GM19438 (cell line): ENCODE measurements around the gene MLLT3.

ENCODE experiments used
- ATAC-seq: cut with Tn5 transposase; IDR thresholded peaks from one replicate; pipeline ENCODE4 v1.9.1; 2021; ENCODE audit warnings: low read depth; ENCODE audit not compliant: unreplicated experiment

MLLT3 gene

GRCh38 chr9:20395651-20396050 lies 226.6 kb downstream of the MLLT3 start:
- ATAC-seq: no peak

GRCh38 chr9:20394969-20395368 lies 227.3 kb downstream of the MLLT3 start:
- no peak for ATAC-seq

DNA sequence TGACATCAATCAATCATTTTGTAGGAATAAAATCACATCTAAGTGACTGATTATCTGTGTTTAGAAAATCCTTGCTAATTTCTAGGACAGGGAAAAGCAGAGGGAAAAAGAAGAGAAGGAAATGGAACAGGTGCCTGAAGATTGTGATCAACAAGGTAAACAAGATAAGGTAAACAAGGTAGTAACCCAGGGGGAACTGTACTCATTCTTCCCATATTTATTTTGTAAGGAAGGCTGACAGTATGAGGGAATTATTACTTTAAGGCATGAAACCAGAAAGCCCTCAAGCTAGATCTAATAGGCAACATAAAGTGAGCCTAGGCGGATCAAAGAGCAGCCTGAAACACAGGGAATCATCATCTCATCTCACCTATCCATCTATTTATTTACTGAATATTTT lies 231.1 kb downstream of the MLLT3 start:
- ATAC-seq: no peak

- no peak for ATAC-seq
These were observed 231.9 kb downstream of the MLLT3 start for GRCh38 chr9:20390400-20390799.

GRCh38 chr9:20387062-20387461 lies 235.2 kb downstream of the MLLT3 start:
- ATAC-seq: no peak

DNA sequence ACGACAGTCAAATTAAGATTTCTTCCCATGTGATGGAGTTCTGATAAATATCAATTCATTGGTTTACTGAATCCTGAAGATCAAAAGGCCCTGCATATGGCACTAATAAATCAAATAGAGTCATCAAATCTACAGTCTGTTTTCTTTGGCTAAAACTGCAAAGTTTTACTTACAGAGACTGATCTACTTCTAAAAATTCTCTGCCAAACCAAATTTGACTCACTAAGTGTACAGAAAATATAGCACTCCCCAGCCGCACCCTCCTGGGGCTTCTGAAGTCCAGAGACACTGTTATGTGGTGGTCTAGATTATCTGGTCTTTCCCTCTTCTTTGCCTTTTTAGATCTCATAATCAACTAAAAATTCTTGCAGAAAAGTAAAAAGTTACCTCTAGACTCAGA lies 237.7 kb downstream of the MLLT3 start:
- ATAC-seq: no peak

DNA sequence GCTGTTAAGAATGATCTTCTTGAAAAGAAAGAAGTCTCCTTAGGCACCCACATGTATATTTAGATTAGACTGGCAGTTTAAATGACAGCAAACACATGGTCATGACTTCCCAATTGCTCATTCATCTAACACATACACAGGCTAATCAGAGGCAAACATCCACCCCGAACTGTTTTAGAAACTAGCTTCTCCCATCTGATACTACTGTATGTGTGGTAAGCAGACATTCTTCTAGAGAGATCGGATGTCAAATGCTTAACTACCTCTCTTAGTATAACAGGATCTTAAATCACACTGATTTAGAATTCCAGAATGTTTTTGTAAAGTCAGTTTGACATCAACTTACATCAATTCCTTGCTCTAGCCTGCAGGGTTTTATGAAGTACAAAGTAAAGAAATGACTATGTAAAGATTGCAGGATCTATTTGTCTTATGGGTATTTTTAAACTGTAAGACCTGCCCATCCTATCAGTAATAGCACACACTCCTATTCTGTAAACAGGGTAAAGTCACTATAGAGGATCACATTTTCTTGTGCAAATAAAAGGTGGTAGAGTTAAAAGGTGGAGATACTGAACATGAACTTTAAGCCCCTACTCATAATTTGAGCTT lies 239.7 kb downstream of the MLLT3 start:
- no peak for ATAC-seq

DNA sequence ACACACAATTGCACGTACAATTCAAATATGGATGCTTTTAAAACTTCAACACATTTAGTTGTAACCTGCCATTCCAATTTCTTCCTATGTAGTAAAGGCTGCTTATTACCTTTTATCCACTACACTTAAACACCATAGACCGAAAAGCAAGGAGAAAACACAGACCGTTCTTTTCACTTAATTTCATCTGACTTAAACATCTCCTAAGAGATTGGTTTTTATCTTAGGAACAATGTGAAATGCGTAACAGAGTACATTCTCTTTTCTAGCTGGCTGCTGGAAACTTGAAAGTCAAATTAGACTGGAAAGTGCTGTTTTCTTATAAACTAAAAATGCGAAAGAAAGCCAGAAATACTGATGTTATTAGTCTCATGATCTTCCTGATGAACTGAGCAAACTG lies 241.8 kb downstream of the MLLT3 start:
- ATAC-seq: no peak

DNA sequence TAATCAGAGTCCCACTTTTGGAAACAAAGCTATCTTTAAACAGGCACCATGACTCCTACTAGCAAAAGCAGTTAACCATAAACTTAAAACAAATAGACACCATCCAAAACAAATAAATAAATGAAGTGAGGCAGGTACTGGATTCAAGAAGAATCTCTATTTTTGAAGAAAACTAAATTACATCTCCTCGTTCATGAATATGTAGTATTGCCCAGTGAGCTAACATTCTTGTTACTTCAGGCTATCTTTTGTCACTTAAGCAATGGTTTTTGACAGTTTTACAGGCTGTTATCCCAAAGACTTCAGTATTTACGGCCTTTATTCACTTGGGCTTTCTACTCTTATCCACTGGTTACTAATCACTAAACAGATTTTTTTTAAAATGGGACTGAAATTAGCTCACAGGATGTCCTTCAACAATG lies 242.5 kb downstream of the MLLT3 start:
- ATAC-seq: no peak

- no peak for ATAC-seq
These were observed 243.4 kb downstream of the MLLT3 start for GRCh38 chr9:20378851-20379250.

DNA sequence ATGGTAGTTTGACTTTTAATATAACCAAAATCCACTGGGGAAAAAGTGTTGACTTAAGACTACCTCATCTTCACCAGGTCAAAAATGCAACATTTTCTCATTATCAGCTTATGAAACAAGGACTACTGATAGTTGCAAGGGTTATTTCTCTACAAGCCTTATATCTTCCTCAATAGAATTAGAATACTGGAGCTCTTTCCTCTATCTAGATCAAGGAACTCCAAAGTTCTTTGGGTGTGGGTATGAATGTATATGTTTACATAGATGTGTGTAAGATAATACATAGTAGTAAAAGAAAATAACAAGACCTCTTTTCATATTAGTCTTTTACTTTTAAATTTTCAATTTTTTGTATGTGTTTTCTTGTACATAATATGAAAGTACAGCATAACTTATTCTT lies 244.5 kb downstream of the MLLT3 start:
- no peak for ATAC-seq

DNA sequence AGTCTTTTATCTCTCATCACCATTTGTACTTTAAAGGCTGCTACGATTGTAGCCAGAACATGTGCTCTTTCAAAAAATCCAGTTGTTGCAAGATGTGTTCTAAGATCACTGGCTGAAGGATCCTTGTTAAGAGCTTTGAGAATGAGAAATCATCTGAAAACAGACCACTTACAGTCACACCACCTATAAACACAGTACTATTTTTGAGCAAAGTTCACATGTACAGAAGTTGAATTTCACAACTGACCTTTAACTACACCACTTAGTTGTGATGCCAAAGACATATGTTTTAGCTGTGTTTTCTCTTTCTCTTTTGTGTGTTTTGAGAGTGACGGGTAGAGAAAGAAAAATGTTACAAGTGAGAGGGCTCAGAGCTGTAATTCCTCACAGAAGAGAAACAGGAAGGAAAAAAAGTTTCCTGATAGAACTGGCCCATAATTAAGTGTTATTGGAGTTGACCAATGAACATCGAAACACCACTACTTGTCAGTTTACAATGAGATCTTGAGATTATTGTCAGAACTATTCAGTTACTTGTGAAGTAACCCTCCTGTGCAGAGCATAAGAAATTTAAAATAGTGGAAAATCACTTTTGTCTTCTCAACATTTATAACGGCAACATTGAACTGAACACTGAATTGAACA lies 245.4 kb downstream of the MLLT3 start:
- no peak for ATAC-seq

- ATAC-seq: no peak
These were observed 246.3 kb downstream of the MLLT3 start for GRCh38 chr9:20376042-20376441.

DNA sequence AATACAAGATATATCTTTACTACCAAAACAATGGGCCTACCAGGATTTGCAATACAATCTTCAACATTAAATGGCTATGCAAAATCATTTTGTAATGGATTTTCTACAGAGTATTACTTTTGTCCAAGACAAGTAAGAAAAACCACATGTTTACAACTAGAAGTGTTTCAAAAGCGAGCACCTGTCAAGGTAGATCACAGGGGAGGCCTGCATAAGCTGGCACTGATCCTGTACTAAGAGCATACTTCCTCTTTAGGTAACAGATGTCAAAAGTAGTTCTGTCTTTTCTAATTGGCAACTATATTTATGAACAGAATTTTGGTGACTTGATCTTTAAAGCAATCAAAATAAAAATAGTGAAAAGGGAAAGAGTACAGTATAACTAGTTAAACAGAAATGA lies 249.0 kb downstream of the MLLT3 start:
- ATAC-seq: no peak

- ATAC-seq: no peak
These were observed 252.9 kb downstream of the MLLT3 start for GRCh38 chr9:20369391-20369790.

- no peak for ATAC-seq
These were observed 254.4 kb downstream of the MLLT3 start for GRCh38 chr9:20367855-20368254.

- ATAC-seq: no peak
These were observed 257.3 kb downstream of the MLLT3 start for GRCh38 chr9:20364959-20365358.

DNA sequence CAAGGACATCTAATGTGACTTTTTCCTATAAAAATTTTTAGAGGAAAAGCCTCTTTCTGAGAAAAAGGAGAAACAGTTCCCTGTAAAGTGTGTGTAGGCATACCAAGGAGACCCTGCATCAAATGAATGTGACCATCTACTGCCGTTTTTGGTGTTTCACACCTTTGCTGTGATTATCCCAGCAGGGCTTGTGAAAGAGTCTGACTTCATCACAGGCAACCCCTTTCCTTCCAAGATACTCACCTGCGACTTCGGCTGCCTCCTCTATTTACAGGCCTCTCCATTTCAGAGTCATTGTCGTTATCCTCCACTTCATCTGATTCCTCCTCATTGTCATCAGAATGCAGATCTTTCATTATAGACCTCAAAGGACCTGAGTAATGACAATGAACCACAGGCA lies 259.1 kb downstream of the MLLT3 start:
- no peak for ATAC-seq

DNA sequence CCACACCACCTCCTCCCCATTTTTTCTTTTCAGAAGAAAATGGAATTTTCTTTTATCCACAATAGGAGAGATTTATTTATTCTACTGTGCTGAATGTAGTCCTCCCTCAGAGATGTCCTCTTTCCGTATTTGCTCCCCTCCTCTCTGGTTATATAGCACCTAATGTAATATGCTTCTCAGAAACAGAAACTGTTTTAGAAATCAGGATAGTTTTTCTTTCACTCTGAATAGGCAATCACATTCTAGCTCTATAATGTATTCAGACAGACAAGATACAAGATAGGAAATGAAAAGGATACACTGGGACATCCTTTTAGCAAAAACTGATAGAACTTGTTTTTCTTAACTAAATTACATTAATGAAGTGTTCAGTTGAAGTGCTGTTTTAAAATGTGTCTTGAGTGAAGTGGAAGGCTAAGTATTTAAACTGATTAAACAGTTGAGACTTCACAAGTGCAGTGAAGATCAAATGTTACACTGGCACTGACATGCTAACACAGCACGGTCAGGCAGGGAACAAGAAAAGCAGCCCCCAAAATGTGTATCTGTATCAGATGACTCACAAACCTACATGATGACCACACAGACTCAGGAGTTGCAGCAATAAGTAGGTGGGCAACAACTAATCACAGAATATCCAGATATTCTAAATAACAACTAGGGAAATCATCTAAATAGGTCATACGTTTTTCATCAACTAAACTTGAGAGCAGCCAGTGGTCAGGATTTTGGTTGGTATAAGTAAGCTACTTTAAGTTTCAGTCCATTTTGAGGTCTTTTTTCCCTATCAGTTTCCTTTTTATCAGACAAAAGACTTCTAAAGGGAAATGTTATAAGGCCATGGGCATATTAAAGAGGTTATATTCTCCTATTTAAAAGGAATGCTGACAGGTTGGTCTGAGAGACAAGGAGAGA lies 260.4 kb downstream of the MLLT3 start:
- peak; percentile 60 for ATAC-seq

- no peak for ATAC-seq
These were observed 261.1 kb downstream of the MLLT3 start for GRCh38 chr9:20361229-20361628.

DNA sequence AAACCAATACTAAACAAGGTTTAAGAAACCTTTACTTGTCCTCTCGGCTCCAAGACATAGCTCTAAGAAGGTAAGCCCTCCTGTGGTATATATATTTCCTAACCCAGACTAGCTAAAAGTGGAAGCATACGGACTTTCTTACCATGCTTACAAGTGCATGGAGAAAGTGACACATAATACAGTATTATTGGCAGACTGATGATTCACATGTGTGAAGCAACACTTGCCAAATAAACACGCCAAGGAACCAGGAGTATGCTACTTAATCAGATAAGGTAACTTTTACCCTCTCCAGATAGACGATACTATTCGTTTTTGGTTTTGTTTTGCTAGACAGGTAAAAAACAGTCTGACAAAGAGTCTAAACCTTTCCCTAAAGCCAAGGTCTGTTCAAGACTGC lies 264.1 kb downstream of the MLLT3 start:
- no peak for ATAC-seq

DNA sequence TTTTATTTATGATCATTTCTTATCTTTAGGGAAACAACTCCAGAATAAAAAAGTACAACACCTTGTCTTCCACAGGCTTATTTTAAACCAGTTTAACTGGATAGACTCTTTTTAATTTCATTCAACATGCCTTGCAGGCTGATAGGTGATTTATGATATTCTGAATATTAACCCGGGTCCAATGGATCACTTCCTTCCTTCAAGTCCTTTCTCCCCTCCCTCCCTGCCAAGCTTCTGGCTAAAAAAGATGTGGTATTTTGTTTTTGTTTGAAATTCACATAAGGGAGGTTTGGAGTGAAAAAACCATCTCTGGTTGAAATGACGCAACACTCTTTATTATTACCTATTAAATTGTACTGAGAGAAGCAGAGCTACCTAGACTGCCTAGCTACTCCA lies 265.3 kb downstream of the MLLT3 start:
- ATAC-seq: no peak
